ENCODE data around the gene C12orf76.

C12orf76 gene

DNA sequence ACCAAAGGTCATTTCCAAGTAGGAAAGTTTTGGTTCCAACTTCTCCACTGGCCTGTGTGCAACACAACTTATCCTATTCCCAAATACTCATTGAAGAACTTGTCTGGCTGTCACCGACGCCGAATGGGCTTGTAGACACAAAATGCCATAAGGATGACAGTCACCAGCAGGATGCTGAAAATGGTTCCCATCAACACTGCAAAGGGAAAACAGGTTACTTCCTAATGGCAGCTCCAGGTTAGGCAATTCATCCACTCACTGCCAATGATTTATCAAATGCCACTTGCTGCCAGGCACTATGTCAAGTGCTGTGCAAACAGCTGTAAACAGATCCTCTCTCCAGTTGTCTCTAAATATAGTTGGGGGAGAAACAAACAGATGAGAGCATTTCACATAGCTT is 6.1 kb downstream of the C12orf76 start:
- Histone ChIP-seq H3K9me3 (ENCODE audit: insufficient read depth, low read length) (no peaks in the 10 kb centered on the region), H3K36me3 (replicated peaks; ENCODE audit: low read depth, low read length) (peaks cover 58% of the 10 kb centered on the region), H3K79me2 (ENCODE audit: low read length) (peaks cover 44% of the 10 kb centered on the region), H3K4me1 (ENCODE audit: low read length) (peaks cover 21% of the 10 kb centered on the region), H3K4me2 (ENCODE audit: low read length) (no peak overlapping the region), H4K20me1 (ENCODE audit: insufficient read depth, low read length) (no peaks in the 10 kb centered on the region), H3K27ac (ENCODE audit: low read length) (no peak overlapping the region), H3K9ac (ENCODE audit: low read length) (no peak overlapping the region), H2AFZ (ENCODE audit: low read depth, low read length) (no peak overlapping the region), H3K4me3 (ENCODE audit: low read length) (no peak overlapping the region), H3K27me3 (ENCODE audit: low read depth, low read length) (no peaks in the 10 kb centered on the region)
- TF ChIP-seq, protein P1, sequence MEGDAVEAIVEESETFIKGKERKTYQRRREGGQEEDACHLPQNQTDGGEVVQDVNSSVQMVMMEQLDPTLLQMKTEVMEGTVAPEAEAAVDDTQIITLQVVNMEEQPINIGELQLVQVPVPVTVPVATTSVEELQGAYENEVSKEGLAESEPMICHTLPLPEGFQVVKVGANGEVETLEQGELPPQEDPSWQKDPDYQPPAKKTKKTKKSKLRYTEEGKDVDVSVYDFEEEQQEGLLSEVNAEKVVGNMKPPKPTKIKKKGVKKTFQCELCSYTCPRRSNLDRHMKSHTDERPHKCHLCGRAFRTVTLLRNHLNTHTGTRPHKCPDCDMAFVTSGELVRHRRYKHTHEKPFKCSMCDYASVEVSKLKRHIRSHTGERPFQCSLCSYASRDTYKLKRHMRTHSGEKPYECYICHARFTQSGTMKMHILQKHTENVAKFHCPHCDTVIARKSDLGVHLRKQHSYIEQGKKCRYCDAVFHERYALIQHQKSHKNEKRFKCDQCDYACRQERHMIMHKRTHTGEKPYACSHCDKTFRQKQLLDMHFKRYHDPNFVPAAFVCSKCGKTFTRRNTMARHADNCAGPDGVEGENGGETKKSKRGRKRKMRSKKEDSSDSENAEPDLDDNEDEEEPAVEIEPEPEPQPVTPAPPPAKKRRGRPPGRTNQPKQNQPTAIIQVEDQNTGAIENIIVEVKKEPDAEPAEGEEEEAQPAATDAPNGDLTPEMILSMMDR (IDR thresholded peaks at IDR 0.05; ENCODE audit: low read depth, low read length) = no peak
- TF ChIP-seq EZH2phosphoT487 (IDR thresholded peaks at IDR 0.05; ENCODE audit: low read depth) = no peak

- H4K20me1 ChIP-seq (ENCODE audit: insufficient read depth, low read length) = peaks cover 8% of the 10 kb centered on the region
- no peak overlapping the region for H2AFZ ChIP-seq (ENCODE audit: low read depth, low read length)
- peaks cover 32% of the 10 kb centered on the region for H3K79me2 ChIP-seq (ENCODE audit: low read length)
- H3K27ac ChIP-seq (ENCODE audit: low read length) = no peak overlapping the region
- no peaks in the 10 kb centered on the region for H3K27me3 ChIP-seq (ENCODE audit: low read depth, low read length)
- H3K4me3 ChIP-seq (ENCODE audit: low read length) = no peak overlapping the region
- TF ChIP-seq, protein P1 (IDR thresholded peaks at IDR 0.05; ENCODE audit: low read depth, low read length) = no peak
- no peaks in the 10 kb centered on the region for H3K9me3 ChIP-seq (ENCODE audit: insufficient read depth, low read length)
- peaks cover 17% of the 10 kb centered on the region for H3K4me1 ChIP-seq (ENCODE audit: low read length)
- H3K36me3 ChIP-seq (replicated peaks; ENCODE audit: low read depth, low read length) = peaks cover 74% of the 10 kb centered on the region
- H3K4me2 ChIP-seq (ENCODE audit: low read length) = no peak overlapping the region
- no peak overlapping the region for H3K9ac ChIP-seq (ENCODE audit: low read length)
Observed at GRCh38 chr12:110039085-110039807, 9.1 kb downstream of the C12orf76 start.

DNA sequence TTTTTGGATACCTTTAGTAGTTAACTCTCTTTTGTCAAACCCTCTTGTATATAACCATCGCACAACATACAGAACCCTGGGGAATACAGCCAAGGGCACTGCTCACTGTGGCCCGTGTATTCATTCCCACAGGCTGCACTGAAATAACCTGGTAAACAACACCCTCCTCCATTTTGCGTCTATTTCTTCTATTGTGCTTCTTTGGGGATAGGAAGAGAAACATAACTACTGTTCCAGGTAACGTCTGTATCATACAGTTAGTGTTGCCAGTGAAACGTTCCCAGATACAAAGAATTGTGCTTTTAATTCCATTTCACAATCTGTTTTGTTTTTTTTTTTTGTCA is 9.6 kb downstream of the C12orf76 start:
- Histone ChIP-seq H3K27ac (ENCODE audit: low read length) (no peak overlapping the region), H3K9me3 (ENCODE audit: insufficient read depth, low read length) (no peaks in the 10 kb centered on the region), H3K4me1 (ENCODE audit: low read length) (peaks cover 12% of the 10 kb centered on the region), H3K27me3 (ENCODE audit: low read depth, low read length) (no peaks in the 10 kb centered on the region), H3K4me2 (ENCODE audit: low read length) (no peak overlapping the region), H2AFZ (ENCODE audit: low read depth, low read length) (no peak overlapping the region), H3K79me2 (ENCODE audit: low read length) (peaks cover 37% of the 10 kb centered on the region), H3K9ac (ENCODE audit: low read length) (no peak overlapping the region), H4K20me1 (ENCODE audit: insufficient read depth, low read length) (peaks cover 13% of the 10 kb centered on the region), H3K36me3 (replicated peaks; ENCODE audit: low read depth, low read length) (peaks cover 76% of the 10 kb centered on the region), H3K4me3 (ENCODE audit: low read length) (no peak overlapping the region)
- TF ChIP-seq EZH2phosphoT487 (IDR thresholded peaks at IDR 0.05; ENCODE audit: low read depth) = no peak
- TF ChIP-seq, protein P1 (IDR thresholded peaks at IDR 0.05; ENCODE audit: low read depth, low read length) = no peak

DNA sequence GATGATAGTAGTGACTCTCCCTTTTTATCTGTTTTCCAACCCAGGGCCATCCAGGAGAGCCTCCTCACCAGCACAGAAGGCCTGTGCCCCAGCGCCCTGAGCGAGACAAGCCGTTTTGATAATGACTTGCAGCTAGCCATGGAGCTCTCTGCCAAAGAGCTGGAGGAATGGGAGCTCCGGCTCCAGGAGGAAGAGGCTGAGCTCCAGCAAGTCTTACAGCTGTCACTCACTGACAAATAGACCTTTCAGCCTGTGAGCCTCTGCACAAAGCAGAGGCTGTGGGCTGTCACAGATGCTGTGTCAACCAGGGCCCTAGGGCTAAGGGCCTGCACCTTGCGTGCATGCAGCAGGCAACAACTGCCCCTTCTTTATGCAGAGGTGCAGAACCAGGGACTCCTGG is 11.0 kb downstream of the C12orf76 start:
- TF ChIP-seq, protein P1 (IDR thresholded peaks at IDR 0.05; ENCODE audit: low read depth, low read length) = no peak
- no peak for TF ChIP-seq EZH2phosphoT487 (IDR thresholded peaks at IDR 0.05; ENCODE audit: low read depth)
- Histone ChIP-seq H4K20me1 (ENCODE audit: insufficient read depth, low read length) (peaks cover 14% of the 10 kb centered on the region), H3K9ac (ENCODE audit: low read length) (no peak overlapping the region), H3K4me3 (ENCODE audit: low read length) (no peak overlapping the region), H3K4me1 (ENCODE audit: low read length) (peaks cover 6% of the 10 kb centered on the region; the same call in 1 of the 2 replicates), H3K79me2 (ENCODE audit: low read length) (peaks cover 36% of the 10 kb centered on the region), H3K9me3 (ENCODE audit: insufficient read depth, low read length) (no peaks in the 10 kb centered on the region), H3K27ac (ENCODE audit: low read length) (no peak overlapping the region), H3K4me2 (ENCODE audit: low read length) (no peak overlapping the region), H2AFZ (ENCODE audit: low read depth, low read length) (no peak overlapping the region), H3K27me3 (ENCODE audit: low read depth, low read length) (no peaks in the 10 kb centered on the region), H3K36me3 (replicated peaks; ENCODE audit: low read depth, low read length) (peaks cover 81% of the 10 kb centered on the region)
